WTC11 (cell line): ENCODE data around the gene TEX26.

Experiments
- CTCF ChIP-seq: fragments of 200-600 bp; IDR thresholded peaks from 2 replicates; pipeline ENCODE4 v1.8.0; 2022; ENCODE audit warnings: antibody characterized with exemption
- STAT6 ChIP-seq: sonication (generic); formaldehyde crosslinking; conservative IDR thresholded peaks from 2 replicates; pipeline ENCODE4 v1.8.1; 2023; ENCODE audit warnings: mild to moderate bottlenecking, low read depth, missing genetic modification reagents, moderate library complexity
- ZNF138 ChIP-seq: sonication (generic); formaldehyde crosslinking; conservative IDR thresholded peaks from 2 replicates; pipeline ENCODE4 v1.8.1; 2022; ENCODE audit warnings: mild to moderate bottlenecking, moderate library complexity, missing genetic modification reagents

GRCh38 chr13:30998136-30999088, 66.0 kb downstream of the TEX26 start:
- TF ChIP-seq STAT6 (no peak), CTCF (no peak), ZNF138 (CRISPR knock-in tag) (no peak)
